H7 (cell line): ENCODE measurements around the gene LAMTOR1. TPM values are rescaled to one million over a fixed set of nuclear protein-coding genes. Genes with fewer than 3 reads are reported as not detected.

ENCODE experiments used
- DNase-seq: peaks from one replicate; pipeline ENCODE4 v3.0.0; 2012
- H3K27me3 ChIP-seq: 2 replicates; pipeline ENCODE4 v1.6.0; 2011; ENCODE audit warnings: mild to moderate bottlenecking, low read length; ENCODE audit not compliant: control insufficient read depth, insufficient read depth
- H3K36me3 ChIP-seq: replicated peaks from 2 replicates; pipeline ENCODE4 v1.5.1; 2011; ENCODE audit warnings: low read length; ENCODE audit not compliant: control insufficient read depth, insufficient read depth
- H3K4me3 ChIP-seq: 2 replicates; pipeline ENCODE4 v1.5.1; 2011; ENCODE audit warnings: low read depth, mild to moderate bottlenecking, control low read depth, low read length, moderate library complexity; ENCODE audit not compliant: insufficient read depth
- total RNA-seq: library from RNA; depleted of rRNA; stranded (reverse); fragments of >200 nt; shearing (Covaris generic); gene quantifications from 2 replicates; pipeline ENCODE4 v1.2.3, GENCODE V29; 2014

Gene LAMTOR1
- total RNA-seq, 1 experiment from 2014 or later: 114 TPM

DNA sequence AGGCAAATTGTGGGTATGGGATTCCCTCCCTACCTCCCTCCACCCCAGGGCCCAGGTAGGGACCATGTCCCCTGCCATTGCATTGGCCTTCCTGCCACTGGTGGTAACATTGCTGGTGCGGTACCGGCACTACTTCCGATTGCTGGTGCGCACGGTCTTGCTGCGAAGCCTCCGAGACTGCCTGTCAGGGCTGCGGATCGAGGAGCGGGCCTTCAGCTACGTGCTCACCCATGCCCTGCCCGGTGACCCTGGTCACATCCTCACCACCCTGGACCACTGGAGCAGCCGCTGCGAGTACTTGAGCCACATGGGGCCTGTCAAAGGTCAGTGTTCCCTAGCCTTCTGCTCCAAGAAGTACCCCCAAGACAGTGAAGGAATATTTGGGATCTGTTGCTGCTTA is 2.8 kb upstream of the LAMTOR1 start, which contains the start of gene TOMT:
TOMT (plus strand) TSS at position 37 of the 400 bp plus-strand sequence; CDS start at position 65, 28 bp downstream.
- H3K4me3 ChIP-seq: no peak within 1 kb of the TSS
- H3K27me3 ChIP-seq: no peaks in the 10 kb centered on the region; the same call in 1 of the 2 replicates
- H3K36me3 ChIP-seq: peaks cover under 1% of the 10 kb centered on the region
- DNase-seq: no peak

GRCh38 chr11:72103754-72104167 is 664 bp upstream of the LAMTOR1 start:
- DNase-seq: no peak
- no peaks in the 10 kb centered on the region; the same call in 1 of the 2 replicates for H3K27me3 ChIP-seq
- peak overlapping the region; percentile 14; the same call in 1 of the 2 replicates for H3K4me3 ChIP-seq
- peaks cover 10% of the 10 kb centered on the region for H3K36me3 ChIP-seq

GRCh38 chr11:72102631-72102945 is 509 bp downstream of the LAMTOR1 start:
- H3K36me3 ChIP-seq: peaks cover 19% of the 10 kb centered on the region
- peak overlapping the region; percentile 93 for H3K4me3 ChIP-seq
- H3K27me3 ChIP-seq: no peaks in the 10 kb centered on the region; the same call in 1 of the 2 replicates
- no peak for DNase-seq

DNA sequence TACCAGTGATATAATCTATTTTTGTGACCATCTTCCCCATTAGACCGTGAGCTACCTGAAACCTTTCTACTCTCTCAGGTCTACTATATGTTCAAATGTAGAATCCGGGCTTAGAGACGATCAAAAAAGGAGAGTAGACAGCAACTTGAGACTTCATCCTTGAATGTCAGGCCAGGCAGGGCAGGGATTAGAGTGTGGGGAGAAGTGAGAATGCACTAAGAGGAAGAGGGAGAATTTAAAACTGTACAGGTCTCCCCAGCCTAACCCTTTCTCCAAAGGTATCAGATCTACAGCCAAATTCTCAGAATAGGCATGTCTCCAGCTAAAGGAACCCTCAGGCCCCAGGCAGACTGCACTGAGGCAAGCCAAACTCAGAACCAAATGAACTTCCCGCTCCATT is 935 bp downstream of the LAMTOR1 start:
- H3K36me3 ChIP-seq: peaks cover 20% of the 10 kb centered on the region
- H3K4me3 ChIP-seq: peak overlapping the region; percentile 93
- no peak for DNase-seq
- H3K27me3 ChIP-seq: no peaks in the 10 kb centered on the region; the same call in 1 of the 2 replicates

DNA sequence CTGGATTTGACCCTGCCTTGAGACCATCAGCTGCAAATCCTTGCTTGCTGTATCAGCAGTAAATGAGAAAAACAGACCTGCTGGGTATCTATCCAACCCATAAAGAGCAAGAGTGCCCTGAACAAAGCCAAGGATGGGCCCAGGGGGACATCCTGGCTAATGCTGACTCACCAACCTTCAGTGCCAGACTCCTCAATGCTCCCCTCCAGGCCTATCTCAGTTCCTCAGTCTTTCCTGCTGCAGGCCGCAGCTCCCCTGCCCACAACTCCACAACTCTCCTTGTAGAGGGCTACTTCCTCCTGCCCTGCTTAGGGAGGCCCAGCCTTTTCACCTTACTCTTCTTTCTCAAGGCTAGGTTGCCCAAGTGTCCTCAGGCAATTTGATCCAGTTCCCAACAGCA is 2.6 kb downstream of the LAMTOR1 start:
- Histone ChIP-seq H3K4me3 (no peak overlapping the region), H3K27me3 (no peaks in the 10 kb centered on the region; the same call in 1 of the 2 replicates), H3K36me3 (peaks cover 23% of the 10 kb centered on the region)
- DNase-seq: no peak

DNA sequence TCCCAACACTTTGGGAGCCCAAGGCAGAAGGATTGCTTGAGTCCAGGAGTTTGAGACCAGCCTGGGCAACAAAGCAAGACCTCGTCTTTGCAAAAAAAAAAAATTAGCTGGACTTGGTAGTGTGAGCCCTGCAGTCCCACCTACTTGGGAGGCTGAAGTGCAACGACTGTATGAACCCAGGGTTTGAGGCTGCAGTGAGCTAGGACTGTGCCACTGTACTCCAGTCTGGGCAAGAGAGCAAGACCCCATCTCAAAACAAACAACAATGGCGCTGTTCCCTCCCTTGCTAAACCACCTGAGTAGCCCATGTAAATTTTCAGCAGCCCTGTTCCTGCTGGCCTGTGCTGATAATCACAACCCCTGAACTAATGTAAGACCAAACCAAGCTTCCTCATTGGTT is 3.1 kb downstream of the LAMTOR1 start:
- no peak for DNase-seq
- Histone ChIP-seq H3K4me3 (no peak overlapping the region), H3K27me3 (no peaks in the 10 kb centered on the region; the same call in 1 of the 2 replicates), H3K36me3 (peaks cover 25% of the 10 kb centered on the region)

DNA sequence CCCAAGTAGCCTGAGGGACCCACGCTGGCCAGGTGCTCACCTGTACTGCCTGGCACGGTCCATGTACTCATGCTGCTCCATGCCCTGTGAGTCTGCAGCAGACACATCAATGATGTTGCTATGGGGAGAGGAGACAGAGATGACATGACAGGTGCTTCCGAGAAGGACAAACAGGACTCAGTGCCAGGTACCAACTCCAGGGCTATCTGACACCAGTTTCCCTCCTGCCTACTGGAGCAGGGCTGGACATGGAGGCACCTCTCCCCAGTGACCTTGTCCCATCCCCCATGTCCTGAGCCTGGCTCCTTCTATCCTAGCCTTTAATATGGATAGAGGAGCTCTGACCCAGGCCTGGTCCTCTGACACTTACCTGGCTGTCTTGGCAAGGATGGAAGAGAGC is 4.4 kb downstream of the LAMTOR1 start:
- Histone ChIP-seq H3K36me3 (peaks cover 28% of the 10 kb centered on the region), H3K4me3 (no peak overlapping the region), H3K27me3 (no peaks in the 10 kb centered on the region)
- DNase-seq: no peak

DNA sequence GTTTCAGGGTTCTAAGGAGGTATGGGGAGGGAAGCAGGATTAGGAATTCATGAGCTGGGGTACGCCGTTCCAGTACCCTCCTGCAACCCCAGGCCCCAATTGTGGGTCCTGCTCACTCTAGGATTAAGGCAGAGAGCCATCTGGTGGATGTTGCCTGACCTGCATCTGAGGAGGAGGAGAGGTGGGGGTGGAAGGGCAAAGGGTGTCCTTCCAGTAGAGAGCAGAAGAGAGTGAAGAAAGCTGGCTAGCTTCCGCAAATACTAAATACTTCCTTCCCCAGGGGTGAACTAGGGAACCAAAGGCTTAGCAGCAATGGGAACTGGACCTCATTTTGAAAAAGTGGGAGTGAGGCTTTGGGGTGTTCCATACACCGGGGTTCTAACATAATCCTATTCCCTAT is 11.8 kb downstream of the LAMTOR1 start:
- peak; percentile 88 for DNase-seq
- Histone ChIP-seq H3K36me3 (peaks cover 7% of the 10 kb centered on the region), H3K4me3 (no peak overlapping the region), H3K27me3 (no peaks in the 10 kb centered on the region)

- Histone ChIP-seq H3K36me3 (no peaks in the 10 kb centered on the region; the same call in 1 of the 2 replicates), H3K4me3 (no peak overlapping the region), H3K27me3 (no peaks in the 10 kb centered on the region)
- no peak for DNase-seq
Observed at GRCh38 chr11:72088076-72088808, 14.9 kb downstream of the LAMTOR1 start.

GRCh38 chr11:72085621-72086351 is 17.3 kb downstream of the LAMTOR1 start:
- DNase-seq: no peak
- Histone ChIP-seq H3K36me3 (no peaks in the 10 kb centered on the region), H3K27me3 (no peaks in the 10 kb centered on the region), H3K4me3 (no peak overlapping the region)

GRCh38 chr11:72084965-72085364 is 18.1 kb downstream of the LAMTOR1 start:
- no peaks in the 10 kb centered on the region for H3K36me3 ChIP-seq
- no peak for DNase-seq

GRCh38 chr11:72084076-72084475 is 19.0 kb downstream of the LAMTOR1 start:
- H3K36me3 ChIP-seq: no peaks in the 10 kb centered on the region

More at GRCh38 chr11:72084965-72085364, 18.1 kb downstream of the LAMTOR1 start:
- H3K27me3 ChIP-seq: no peaks in the 10 kb centered on the region
- no peak overlapping the region for H3K4me3 ChIP-seq

DNA sequence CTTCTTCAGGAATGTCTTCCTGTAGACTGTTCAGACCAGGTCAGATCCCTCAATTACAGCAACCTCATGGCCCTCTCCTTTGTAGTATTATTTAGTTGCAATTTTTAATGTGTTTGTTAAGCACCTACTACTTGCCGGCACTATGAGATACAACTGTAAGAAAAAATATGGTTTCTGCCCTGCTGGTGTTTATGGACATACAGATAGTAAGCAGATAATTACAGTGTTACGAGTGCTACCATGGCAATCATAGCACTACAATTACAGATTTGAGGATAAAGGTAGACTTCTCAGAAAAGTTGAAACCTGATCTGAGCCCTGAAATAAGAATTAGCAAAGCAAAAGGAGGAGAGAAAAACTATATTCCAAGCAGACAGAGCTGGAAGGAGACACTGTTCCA is 19.7 kb downstream of the LAMTOR1 start:
- Histone ChIP-seq H3K4me3 (no peak overlapping the region), H3K27me3 (no peaks in the 10 kb centered on the region), H3K36me3 (no peaks in the 10 kb centered on the region)
- DNase-seq: no peak

More at GRCh38 chr11:72084076-72084475, 19.0 kb downstream of the LAMTOR1 start:
- no peak for DNase-seq
- Histone ChIP-seq H3K4me3 (no peak overlapping the region), H3K27me3 (no peaks in the 10 kb centered on the region)

- H3K27me3 ChIP-seq: no peaks in the 10 kb centered on the region
- no peak for DNase-seq
- no peak overlapping the region for H3K4me3 ChIP-seq
- H3K36me3 ChIP-seq: no peaks in the 10 kb centered on the region
Observed at GRCh38 chr11:72081821-72082453, 21.2 kb downstream of the LAMTOR1 start.
